Fibroblast of pulmonary artery (primary cell): ENCODE measurements around the gene ECM1.

Experiments
- DNase-seq: peaks from one replicate; pipeline ENCODE4 v3.0.0-alpha.2; 2010; ENCODE audit warnings: low read depth
- H3K4me3 ChIP-seq: replicated peaks from 2 replicates; pipeline ENCODE4 v1.5.1; 2011; ENCODE audit warnings: low read depth, mild to moderate bottlenecking, control low read depth, low read length, moderate library complexity
- TF ChIP-seq, protein P1 (sequence below): IDR thresholded peaks from 2 replicates; pipeline ENCODE4 v1.5.1; 2011; ENCODE audit warnings: mild to moderate bottlenecking, control low read depth, low read length, inconsistent platforms; ENCODE audit errors: missing control alignments

ECM1 gene

DNA sequence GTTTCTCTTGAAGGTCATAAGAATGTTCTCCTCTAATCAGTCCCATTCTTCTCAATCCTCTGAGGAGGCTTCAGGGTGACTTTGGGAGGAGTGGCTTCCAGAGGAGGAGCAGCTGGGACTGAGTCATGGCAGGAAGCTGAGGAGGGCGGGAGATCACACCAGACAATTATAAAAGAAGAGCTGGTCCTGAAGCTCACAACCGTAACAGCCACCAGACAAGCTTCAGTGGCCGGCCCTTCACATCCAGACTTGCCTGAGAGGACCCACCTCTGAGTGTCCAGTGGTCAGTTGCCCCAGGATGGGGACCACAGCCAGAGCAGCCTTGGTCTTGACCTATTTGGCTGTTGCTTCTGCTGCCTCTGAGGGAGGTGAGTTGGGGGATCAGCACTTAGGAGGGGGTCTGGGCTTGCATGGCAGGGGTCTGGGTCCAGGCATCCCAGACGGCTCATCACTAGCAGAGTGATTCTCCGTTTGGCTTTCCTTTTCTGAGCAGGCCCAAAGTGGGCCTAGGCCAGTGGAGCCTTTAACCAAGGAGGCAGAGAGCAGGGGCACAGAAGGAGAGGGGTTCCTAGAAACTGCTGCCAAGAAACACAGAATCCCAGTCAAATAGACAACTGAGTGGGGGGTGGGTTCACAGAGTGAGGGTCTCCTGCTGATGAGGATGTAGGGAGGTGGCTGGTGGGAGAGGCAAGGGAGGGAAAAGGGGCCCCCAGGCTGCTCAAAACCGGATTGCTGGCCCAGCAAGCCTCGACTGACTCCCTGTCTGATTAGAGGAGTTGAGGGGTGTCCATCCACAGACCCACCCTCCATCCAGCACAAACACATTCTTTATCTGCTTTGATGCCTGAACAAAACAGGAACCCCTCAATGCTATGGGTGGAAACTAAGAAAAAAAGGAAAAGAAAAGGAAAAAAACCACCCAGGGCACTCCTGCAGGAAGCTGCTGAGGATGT is at the start of gene ECM1:
Gene ECM1, plus strand, starts transcription at position 198 of the 953 bp plus-strand sequence. Its CDS starts 101 bp downstream, at position 299.
- TF ChIP-seq, protein P1, sequence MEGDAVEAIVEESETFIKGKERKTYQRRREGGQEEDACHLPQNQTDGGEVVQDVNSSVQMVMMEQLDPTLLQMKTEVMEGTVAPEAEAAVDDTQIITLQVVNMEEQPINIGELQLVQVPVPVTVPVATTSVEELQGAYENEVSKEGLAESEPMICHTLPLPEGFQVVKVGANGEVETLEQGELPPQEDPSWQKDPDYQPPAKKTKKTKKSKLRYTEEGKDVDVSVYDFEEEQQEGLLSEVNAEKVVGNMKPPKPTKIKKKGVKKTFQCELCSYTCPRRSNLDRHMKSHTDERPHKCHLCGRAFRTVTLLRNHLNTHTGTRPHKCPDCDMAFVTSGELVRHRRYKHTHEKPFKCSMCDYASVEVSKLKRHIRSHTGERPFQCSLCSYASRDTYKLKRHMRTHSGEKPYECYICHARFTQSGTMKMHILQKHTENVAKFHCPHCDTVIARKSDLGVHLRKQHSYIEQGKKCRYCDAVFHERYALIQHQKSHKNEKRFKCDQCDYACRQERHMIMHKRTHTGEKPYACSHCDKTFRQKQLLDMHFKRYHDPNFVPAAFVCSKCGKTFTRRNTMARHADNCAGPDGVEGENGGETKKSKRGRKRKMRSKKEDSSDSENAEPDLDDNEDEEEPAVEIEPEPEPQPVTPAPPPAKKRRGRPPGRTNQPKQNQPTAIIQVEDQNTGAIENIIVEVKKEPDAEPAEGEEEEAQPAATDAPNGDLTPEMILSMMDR = no peak
- peak; percentile 83 for DNase-seq
- peak within 1 kb of the TSS; percentile 46 for H3K4me3 ChIP-seq

DNA sequence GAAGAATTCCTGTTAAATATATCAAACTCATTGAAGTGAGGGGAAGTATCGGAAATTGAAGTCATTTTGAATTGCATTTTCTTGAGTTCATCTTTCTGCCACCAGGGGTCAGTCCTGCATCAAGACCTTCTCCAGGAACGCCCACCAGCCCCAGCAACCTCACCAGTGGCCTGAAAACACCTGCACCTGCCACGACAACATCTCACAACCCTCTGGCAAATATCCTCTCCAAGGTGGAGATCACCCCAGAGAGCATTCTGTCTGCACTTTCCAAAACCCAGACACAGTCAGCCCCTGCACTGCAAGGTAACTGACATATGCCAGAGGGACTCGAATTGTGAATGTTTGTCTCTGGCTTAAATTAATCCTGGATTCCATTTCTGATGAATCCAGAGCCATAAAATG is 43.5 kb upstream of the ECM1 start:
- TF ChIP-seq, protein P1 = peak; percentile 75
- no peak overlapping the region for H3K4me3 ChIP-seq
- DNase-seq = peak; percentile 77

DNA sequence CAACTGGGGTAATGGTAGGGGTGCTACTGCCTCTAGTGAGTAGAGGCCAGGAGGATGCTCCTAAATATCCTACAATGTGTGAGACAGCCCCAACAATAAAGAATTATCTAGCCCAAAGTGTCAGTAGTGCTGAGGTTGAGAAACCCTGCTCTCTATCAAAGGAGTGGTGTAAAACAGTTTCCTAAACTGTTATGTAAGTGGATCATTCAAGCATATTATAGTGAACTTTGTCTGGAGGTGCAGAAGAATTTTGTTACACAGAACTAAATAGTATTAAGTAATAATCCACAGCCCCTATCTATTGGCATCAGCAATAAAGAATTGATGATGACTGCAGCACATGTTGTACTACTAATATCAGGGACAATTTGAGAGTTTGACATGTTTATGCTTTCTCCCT is 40.9 kb upstream of the ECM1 start:
- TF ChIP-seq, protein P1 = no peak
- DNase-seq = no peak
- no peak overlapping the region for H3K4me3 ChIP-seq

DNA sequence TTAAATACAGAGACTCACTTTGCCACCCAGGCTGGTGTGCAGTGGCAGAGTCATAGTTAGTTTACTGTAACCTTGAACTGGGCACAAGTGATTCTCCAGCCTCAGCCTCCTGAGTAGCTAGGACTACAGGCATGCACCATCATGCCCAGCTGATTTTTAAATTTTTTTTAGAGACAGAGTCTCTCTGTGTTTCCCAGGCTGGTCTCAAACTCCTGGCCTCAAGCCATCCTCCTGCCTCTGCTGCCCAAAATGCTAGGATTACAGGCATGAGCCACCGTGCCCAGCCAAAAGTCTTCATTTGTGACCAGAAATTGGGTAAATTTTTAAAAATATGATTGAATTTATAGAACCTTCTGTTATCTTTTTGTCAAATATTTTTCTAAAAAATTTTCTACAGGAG is 38.6 kb upstream of the ECM1 start:
- H3K4me3 ChIP-seq = no peak overlapping the region
- DNase-seq = no peak
- TF ChIP-seq, protein P1 = no peak

DNA sequence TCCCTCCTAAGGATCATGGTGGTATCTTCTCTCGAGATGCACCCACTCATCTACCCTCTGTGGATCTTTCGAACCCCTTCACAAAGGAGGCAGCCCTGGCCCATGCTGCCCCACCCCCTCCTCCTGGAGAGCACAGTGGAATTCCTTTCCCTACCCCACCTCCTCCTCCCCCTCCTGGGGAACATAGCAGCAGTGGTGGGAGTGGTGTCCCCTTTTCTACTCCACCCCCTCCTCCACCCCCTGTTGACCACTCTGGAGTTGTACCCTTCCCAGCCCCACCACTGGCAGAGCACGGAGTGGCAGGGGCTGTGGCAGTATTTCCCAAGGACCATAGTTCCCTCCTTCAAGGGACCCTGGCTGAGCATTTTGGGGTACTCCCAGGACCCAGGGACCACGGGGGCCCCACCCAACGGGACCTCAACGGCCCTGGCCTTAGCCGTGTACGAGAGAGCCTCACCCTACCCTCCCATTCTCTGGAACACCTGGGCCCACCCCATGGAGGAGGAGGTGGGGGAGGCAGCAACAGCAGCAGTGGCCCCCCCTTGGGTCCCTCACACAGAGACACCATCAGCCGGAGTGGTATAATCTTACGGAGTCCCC is 35.2 kb upstream of the ECM1 start:
- TF ChIP-seq, protein P1 = no peak
- no peak overlapping the region for H3K4me3 ChIP-seq
- no peak for DNase-seq

DNA sequence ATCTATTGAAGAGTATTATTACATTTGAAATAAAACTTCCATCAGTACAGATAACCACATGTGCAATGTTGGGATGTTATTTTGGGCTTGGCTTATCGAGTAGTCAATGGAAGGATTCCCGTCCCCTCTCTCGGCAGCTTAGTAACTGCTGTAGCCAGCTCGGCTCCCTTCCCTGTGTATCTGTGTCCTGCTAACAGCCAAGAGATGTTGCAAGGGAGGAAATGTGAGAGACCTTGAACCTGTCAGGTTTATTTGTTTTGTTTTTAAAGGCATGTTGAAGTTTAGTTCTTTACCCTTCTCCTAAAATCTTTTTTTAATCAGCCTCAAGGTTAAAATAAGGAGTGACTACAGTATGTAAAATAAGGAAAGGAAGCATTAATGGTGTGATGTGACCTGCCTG is 34.2 kb upstream of the ECM1 start:
- no peak overlapping the region for H3K4me3 ChIP-seq
- DNase-seq = peak; percentile 13
- TF ChIP-seq, protein P1 = no peak
